Astrocyte of the spinal cord (primary cell): ENCODE measurements around the gene C1QL1.

Experiments
- DNase-seq: peaks from one replicate; pipeline ENCODE4 v3.0.0; 2011; ENCODE audit warnings: low read depth, low spot score
- H3K4me3 ChIP-seq: 2 replicates; pipeline ENCODE4 v1.5.1; 2011; ENCODE audit warnings: low read depth, mild to moderate bottlenecking, low read length, moderate library complexity
- in situ Hi-C: cut with HindIII; loops from 2 replicates; pipeline ENCODE4 v1.10.0; 2017; ENCODE audit warnings: low sequenced_read_pairs
- TF ChIP-seq, protein P1 (sequence below): IDR thresholded peaks from 2 replicates; pipeline ENCODE4 v1.5.1; 2012; ENCODE audit warnings: low read depth, mild to moderate bottlenecking, low read length, inconsistent platforms

Gene C1QL1

DNA sequence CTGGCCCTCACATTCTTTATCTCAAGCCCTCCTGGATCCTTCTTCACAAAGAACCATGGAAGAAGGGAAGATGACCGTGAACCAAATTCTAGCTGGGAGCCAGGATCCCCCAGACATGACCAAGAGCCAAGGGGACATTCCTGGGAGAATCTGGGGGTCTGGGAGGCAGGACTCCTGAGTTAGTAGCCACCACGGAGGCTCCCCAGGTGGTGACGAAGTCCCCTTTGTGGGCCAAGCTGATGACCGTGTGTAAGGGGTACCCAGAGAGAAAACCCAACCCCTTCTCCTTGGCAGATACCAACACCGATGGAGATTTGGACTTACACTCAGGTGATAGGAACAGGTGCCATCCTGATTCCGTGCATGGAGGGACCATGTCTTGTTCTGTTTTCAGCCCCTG is 46.0 kb downstream of the C1QL1 start:
- in situ Hi-C loops, result no loop called here
- no peak for DNase-seq
- no peak overlapping the region for H3K4me3 ChIP-seq
- TF ChIP-seq, protein P1, sequence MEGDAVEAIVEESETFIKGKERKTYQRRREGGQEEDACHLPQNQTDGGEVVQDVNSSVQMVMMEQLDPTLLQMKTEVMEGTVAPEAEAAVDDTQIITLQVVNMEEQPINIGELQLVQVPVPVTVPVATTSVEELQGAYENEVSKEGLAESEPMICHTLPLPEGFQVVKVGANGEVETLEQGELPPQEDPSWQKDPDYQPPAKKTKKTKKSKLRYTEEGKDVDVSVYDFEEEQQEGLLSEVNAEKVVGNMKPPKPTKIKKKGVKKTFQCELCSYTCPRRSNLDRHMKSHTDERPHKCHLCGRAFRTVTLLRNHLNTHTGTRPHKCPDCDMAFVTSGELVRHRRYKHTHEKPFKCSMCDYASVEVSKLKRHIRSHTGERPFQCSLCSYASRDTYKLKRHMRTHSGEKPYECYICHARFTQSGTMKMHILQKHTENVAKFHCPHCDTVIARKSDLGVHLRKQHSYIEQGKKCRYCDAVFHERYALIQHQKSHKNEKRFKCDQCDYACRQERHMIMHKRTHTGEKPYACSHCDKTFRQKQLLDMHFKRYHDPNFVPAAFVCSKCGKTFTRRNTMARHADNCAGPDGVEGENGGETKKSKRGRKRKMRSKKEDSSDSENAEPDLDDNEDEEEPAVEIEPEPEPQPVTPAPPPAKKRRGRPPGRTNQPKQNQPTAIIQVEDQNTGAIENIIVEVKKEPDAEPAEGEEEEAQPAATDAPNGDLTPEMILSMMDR, result no peak

DNA sequence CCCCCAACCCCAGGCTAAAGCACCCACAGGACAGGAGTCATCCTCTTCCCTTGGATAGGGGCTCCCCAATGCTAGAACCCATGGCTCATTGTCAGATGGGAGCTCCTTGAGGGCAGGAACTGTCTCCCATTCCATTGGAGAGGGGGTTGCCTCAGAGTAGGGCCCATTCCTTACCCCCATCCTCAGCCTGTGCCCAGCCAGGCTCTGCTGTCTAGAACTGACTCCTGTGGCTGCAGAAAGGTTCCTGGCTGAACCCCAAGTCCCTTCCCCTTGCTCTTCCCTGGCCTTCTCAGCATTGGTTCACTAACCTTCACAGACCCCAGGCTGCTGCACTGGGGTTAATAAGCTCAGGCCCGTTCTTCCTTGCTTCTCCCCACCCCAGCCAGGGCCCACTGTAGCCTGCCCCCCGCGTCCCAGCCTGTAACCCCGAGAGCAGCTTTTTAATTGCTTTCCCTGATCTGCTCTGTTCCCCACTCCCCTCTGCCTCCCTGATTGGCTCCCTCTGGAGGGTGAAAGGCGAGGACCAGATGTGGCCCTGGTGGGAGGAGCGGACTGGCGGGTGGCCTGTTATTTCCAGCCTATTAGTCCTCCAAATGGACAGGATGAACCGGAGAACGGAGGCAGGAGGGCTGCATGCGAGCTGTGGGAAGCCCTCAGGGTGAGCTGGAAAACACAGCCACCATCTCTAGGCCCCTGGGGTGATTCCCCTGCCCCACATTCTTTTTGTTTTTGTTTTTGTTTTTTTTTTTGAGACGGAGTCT is 46.8 kb downstream of the C1QL1 start:
- DNase-seq, result no peak
- TF ChIP-seq, protein P1, result no peak
- in situ Hi-C loops, result no loop called here
- no peak overlapping the region for H3K4me3 ChIP-seq

DNA sequence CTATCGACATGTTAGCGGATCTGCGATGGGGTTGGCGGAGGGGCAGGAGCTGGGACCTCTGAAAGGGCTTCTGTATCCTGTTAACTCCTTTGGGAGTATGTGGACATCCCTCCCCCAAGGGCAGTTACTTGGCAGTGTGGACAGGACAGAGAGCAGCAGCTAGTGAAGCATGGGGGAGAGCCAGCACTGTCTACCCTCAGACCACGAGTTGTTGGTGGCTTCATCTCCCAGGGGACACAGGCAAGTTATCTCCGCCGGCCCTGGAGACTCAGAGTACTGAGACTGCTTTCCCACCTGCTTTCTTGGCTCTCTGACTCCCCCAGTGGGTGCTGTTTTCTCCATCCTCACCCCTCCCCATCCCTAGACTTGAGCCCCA is 47.5 kb downstream of the C1QL1 start:
- DNase-seq, result no peak
- TF ChIP-seq, protein P1, result no peak
- in situ Hi-C loops, result no loop called here
- H3K4me3 ChIP-seq, result no peak overlapping the region

DNA sequence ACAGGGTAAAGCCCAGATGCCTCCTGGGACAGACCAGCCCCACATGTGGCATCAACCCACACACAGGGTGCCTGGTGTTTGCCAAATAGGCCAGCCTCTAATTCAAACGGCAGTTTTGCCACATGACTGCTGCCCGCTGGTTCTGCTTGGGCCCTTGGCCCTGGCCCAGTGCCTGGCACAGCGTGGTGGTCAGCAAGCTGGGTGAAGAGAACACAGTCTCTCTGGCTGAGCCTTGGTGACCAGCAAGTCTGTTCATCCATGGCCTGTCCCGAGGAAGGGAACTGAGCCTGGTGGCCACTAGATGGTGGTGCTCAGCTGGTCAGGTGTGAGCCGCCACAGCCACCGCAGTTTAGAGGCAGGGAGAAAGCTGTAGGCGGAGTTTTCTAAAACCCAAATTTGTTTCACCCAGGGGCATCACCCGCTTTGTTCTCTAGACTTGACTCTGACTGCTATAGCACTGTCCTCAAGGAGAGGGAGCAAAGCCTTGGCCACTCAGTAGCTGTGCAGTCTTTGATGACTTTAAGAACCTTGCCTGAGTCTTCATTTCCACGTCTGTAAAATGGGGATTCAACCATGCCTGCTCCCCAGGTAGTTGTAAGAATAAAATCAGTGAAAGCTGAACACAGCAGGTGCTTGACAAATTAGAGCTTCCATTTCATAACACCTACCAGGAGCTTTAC is 48.1 kb downstream of the C1QL1 start:
- DNase-seq, result peak; percentile 79
- no peak overlapping the region for H3K4me3 ChIP-seq
- TF ChIP-seq, protein P1, result peak; percentile 87
- in situ Hi-C loops, result no loop called here

DNA sequence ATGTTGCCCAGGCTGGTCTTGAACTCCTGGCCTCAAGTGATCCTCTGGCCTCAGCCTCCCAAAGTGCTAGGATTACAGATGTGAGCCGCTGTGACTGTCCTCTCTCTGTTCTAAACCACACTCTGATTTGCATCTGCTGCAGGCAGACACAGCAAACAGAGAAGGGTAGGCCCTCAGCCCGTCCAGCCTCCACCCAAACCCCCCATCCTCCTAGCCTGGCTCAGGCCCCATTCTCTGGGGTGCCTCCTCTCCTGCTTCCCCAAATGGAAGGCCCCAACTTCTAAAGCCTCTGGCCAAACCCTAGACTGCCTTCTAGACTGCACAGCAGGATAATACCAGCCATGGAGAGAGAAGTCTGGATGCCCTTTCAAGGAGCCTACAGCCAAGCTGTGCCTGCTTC is 48.7 kb downstream of the C1QL1 start:
- TF ChIP-seq, protein P1, result no peak
- in situ Hi-C loops, result no loop called here
- H3K4me3 ChIP-seq, result no peak overlapping the region
- no peak for DNase-seq

DNA sequence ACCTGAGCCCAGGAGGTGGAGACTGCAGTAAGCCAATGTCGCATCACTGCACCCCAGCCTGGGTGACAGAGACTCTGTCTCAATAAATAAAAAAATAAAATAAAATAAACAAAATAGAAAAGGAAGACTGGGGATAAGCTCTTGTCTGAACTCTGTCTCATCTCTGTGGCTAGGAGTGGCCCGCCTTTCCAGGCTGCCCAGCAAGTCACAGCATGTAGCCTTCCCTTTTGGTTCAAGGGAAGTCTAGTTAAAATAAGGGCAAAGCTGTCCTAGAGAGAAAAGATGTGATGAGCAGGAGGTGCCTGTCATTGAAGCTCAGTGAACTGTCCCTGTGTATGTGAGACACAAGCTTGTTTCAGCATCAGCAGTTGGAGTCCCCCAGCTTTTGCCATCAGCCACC is 50.1 kb downstream of the C1QL1 start:
- DNase-seq, result no peak
- in situ Hi-C loops, result no loop called here
- H3K4me3 ChIP-seq, result no peak overlapping the region
- TF ChIP-seq, protein P1, result no peak
